ENCODE data around the gene PVR. TPM values are rescaled to one million over a fixed set of nuclear protein-coding genes. Genes with fewer than 3 reads are reported as not detected.

The PVR gene
- total RNA-seq, 2 experiments from 2014 or later, result 0.67 to 0.82 TPM

DNA sequence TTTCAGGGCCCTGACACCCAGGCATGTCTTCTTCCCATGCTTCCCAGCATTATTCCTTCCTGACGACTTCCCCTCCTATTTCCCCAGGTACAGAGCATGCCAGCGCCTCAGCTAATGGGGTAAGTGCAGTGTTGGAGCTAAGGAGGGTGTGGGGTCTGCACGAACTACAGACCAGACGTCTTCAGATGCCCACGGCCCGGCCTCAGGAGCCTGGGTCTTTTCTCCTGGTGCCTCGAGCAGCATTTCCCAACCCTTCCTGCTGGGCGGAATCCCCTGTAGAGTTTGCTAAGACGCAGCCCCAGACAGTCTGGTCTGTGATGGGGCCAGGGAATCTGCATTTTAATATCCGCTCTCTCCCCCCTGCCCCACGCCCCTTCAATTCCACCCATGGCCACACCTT lies 17.5 kb downstream of the PVR start:
- Histone ChIP-seq H3K9me3 (ENCODE audit: control insufficient read depth in 1 of 2, insufficient read depth in 1 of 2, low read length in 2 of 2) (no peaks in the 10 kb centered on the region), H3K27ac (ENCODE audit: low read depth in 1 of 2, low read length in 2 of 2) (no peak overlapping the region), H3K36me3 (ENCODE audit: insufficient read depth, low read length) (no peaks in the 10 kb centered on the region), H3K4me1 (ENCODE audit: insufficient read depth, low read length) (peaks cover 5% of the 10 kb centered on the region), H3K27me3 (ENCODE audit: control insufficient read depth in 1 of 2, insufficient read depth in 2 of 2, low read length in 2 of 2) (no peaks in the 10 kb centered on the region), H3K4me3 (ENCODE audit: low read length) (no peak overlapping the region)
- DNase-seq (no peak), ATAC-seq (ENCODE audit: poor library complexity) (no peak)
- H3K4me1 Mint-ChIP-seq (ENCODE audit: low read depth), result no peaks in the 10 kb centered on the region
- TF ChIP-seq CTCF (IDR thresholded peaks at IDR 0.05), result no peak
- no peaks in the 10 kb centered on the region for H3K36me3 Mint-ChIP-seq (ENCODE audit: low read depth)
- no peak overlapping the region for H3K27ac Mint-ChIP-seq
- no peaks in the 10 kb centered on the region for H3K9me3 Mint-ChIP-seq
- ChIA-PET POLR2A (no interaction called here), CTCF (no interaction called here)
- H3K4me3 Mint-ChIP-seq, result no peak overlapping the region
- H3K27me3 Mint-ChIP-seq, result no peaks in the 10 kb centered on the region
- intact Hi-C loops (cut with DNase I, micrococcal nuclease), result no loop called here

- Mint-ChIP-seq H3K27me3 (no peaks in the 10 kb centered on the region), H3K27ac (no peak overlapping the region), H3K9me3 (no peaks in the 10 kb centered on the region), H3K4me3 (no peak overlapping the region), H3K36me3 (ENCODE audit: low read depth) (no peaks in the 10 kb centered on the region), H3K4me1 (ENCODE audit: low read depth) (no peaks in the 10 kb centered on the region)
- no peaks in the 10 kb centered on the region for H3K9me3 ChIP-seq (ENCODE audit: control insufficient read depth in 1 of 2, insufficient read depth in 1 of 2, low read length in 2 of 2)
- no peak for TF ChIP-seq CTCF (IDR thresholded peaks at IDR 0.05)
- CTCF ChIA-PET, result no interaction called here
- H3K4me1 ChIP-seq (ENCODE audit: insufficient read depth, low read length), result peaks cover 5% of the 10 kb centered on the region
- no peak overlapping the region for H3K4me3 ChIP-seq (ENCODE audit: low read length)
- POLR2A ChIA-PET, result no interaction called here
- DNase-seq (no peak), ATAC-seq (ENCODE audit: poor library complexity) (no peak)
- no peaks in the 10 kb centered on the region for H3K36me3 ChIP-seq (ENCODE audit: insufficient read depth, low read length)
- H3K27ac ChIP-seq (ENCODE audit: low read depth in 1 of 2, low read length in 2 of 2), result no peak overlapping the region
- intact Hi-C loops (cut with DNase I, micrococcal nuclease), result no loop called here
- no peaks in the 10 kb centered on the region for H3K27me3 ChIP-seq (ENCODE audit: control insufficient read depth in 1 of 2, insufficient read depth in 2 of 2, low read length in 2 of 2)
These were observed 18.2 kb downstream of the PVR start for GRCh38 chr19:44661904-44662303.

DNA sequence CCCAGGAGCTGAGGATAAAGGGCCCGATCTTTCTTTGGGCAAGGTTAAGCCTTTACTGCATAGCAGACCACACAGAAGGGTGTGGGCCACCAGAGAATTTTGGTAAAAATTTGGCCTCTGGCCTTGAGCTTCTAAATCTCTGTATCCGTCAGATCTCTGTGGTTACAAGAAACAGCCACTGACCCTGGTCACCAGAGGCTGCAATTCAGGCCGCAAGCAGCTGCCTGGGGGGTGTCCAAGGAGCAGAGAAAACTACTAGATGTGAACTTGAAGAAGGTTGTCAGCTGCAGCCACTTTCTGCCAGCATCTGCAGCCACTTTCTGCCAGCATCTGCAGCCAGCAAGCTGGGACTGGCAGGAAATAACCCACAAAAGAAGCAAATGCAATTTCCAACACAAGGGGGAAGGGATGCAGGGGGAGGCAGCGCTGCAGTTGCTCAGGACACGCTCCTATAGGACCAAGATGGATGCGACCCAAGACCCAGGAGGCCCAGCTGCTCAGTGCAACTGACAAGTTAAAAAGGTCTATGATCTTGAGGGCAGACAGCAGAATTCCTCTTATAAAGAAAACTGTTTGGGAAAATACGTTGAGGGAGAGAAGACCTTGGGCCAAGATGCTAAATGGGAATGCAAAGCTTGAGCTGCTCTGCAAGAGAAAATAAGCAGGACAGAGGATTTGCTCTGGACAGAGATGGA lies 19.1 kb downstream of the PVR start:
- DNase-seq (no peak), ATAC-seq (ENCODE audit: poor library complexity) (no peak)
- no peak for TF ChIP-seq CTCF (IDR thresholded peaks at IDR 0.05)
- Mint-ChIP-seq H3K9me3 (no peaks in the 10 kb centered on the region), H3K4me3 (no peak overlapping the region), H3K4me1 (ENCODE audit: low read depth) (no peaks in the 10 kb centered on the region), H3K27ac (no peak overlapping the region), H3K27me3 (no peaks in the 10 kb centered on the region), H3K36me3 (ENCODE audit: low read depth) (no peaks in the 10 kb centered on the region)
- no peaks in the 10 kb centered on the region for H3K9me3 ChIP-seq (ENCODE audit: control insufficient read depth in 1 of 2, insufficient read depth in 1 of 2, low read length in 2 of 2)
- H3K27ac ChIP-seq (ENCODE audit: low read depth in 1 of 2, low read length in 2 of 2), result no peak overlapping the region
- H3K36me3 ChIP-seq (ENCODE audit: insufficient read depth, low read length), result no peaks in the 10 kb centered on the region
- CTCF ChIA-PET, result interaction anchor here (0.6 kb wide), 1 partner anchor 537 kb away, joined by 3 read pairs; no protein-coding TSS in a partner anchor
- H3K4me1 ChIP-seq (ENCODE audit: insufficient read depth, low read length), result no peaks in the 10 kb centered on the region
- H3K4me3 ChIP-seq (ENCODE audit: low read length), result no peak overlapping the region
- intact Hi-C loops (cut with DNase I, micrococcal nuclease), result no loop called here
- no peaks in the 10 kb centered on the region for H3K27me3 ChIP-seq (ENCODE audit: control insufficient read depth in 1 of 2, insufficient read depth in 2 of 2, low read length in 2 of 2)
- POLR2A ChIA-PET, result no interaction called here

Measured in CD4-positive, alpha-beta T cell (primary cell).